ENCODE measurements around the gene ATPAF1. TPM values are rescaled to one million over a fixed set of nuclear protein-coding genes. Genes with fewer than 3 reads are reported as not detected.

ATPAF1 gene
- total RNA-seq, 3 donors from 2014 or later = 35.7 to 42.5 (median 39.3) TPM

DNA sequence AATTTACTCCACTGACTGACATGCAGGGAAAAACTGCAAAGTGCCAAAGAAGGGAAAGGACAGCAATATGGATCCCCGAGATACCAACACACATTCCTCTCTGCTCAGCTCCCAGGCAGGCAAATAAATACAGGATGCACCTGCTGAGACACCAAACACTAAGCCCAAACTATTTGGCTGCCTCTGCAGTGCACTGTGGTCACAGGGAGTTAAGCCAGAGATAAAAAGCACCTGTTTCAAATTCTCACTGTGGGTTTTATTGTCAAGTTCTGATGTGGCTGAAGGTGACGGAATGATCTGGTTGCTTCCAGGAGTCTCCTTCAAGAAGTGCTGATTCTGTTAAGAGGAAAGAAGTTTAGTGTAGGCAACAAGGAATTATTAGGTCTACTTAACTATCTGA lies 21.2 kb upstream of the ATPAF1 start:
- Mint-ChIP-seq H3K27me3 (ENCODE audit: low read depth) (no peaks in the 10 kb centered on the region), H3K4me1 (ENCODE audit: low read depth) (peaks cover 7% of the 10 kb centered on the region), H3K9me3 (no peaks in the 10 kb centered on the region), H3K4me3 (no peak overlapping the region), H3K36me3 (ENCODE audit: insufficient read depth) (peaks cover 49% of the 10 kb centered on the region)
- DNase-seq (no peak), ATAC-seq (no peak)

DNA sequence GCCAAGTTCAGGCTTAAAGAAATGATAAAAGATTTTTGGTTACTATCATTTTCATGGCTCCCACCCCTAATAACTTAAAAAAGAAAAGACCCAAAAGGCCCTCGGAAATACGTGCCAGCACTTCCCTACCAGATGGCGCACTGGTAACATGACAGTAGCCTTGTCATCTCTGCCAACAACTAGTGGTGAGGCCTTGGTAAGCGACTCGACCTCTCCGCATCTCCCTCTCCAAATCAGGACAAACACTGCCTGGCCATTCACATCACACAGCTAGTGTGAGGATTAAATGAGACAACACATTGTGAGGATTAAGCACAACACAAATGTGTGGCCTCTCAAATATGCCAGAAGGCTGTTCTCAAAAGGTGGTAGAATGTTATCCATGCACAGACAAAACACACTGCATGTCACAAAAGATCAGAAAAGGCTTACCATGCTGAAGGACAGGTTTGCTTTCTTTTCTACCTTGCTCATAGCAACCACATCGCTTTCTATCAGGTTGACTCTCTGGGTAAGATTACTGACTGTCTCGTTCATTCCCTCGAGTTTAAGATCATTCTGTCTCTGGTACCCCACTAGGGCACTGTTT lies 19.9 kb upstream of the ATPAF1 start:
- no peak for ATAC-seq

DNA sequence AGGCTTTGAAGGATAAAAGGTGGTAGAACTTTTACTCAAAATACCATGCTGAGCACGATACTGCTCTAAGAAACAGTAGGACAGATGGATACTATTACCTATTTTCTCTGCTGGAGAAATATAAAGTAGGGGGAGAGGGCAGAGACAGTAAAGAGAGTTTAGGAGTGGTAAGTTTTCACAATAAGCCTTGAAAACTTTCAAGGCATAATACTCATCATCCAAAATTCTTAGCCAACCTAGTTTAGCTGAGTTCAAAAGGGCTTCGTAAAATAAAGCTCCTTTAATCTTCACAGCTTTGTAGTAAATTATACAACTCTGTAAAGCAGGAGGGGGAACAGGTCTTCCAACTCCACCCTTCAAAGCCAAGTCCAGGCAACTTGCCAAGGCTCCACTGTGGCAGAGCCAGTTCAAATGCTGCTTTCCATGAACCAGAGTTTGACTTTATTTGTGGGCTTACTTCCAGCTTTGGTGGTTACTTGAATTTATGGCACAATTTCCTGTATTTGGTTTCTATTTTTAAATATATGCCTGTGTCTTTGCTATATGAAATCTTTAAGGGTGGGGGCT lies 19.0 kb upstream of the ATPAF1 start:
- no peak for ATAC-seq
- Mint-ChIP-seq H3K9me3 (no peaks in the 10 kb centered on the region), H3K36me3 (ENCODE audit: insufficient read depth) (peaks cover 59% of the 10 kb centered on the region), H3K4me1 (ENCODE audit: low read depth) (peaks cover 5% of the 10 kb centered on the region), H3K4me3 (no peak overlapping the region), H3K27me3 (ENCODE audit: low read depth) (no peaks in the 10 kb centered on the region)
- no peak for DNase-seq

More for the DNA sequence above, 19.9 kb upstream of the ATPAF1 start:
- Mint-ChIP-seq H3K4me3 (no peak overlapping the region), H3K4me1 (ENCODE audit: low read depth) (peaks cover 5% of the 10 kb centered on the region), H3K9me3 (no peaks in the 10 kb centered on the region), H3K36me3 (ENCODE audit: insufficient read depth) (peaks cover 58% of the 10 kb centered on the region), H3K27me3 (ENCODE audit: low read depth) (no peaks in the 10 kb centered on the region)
- DNase-seq = no peak

DNA sequence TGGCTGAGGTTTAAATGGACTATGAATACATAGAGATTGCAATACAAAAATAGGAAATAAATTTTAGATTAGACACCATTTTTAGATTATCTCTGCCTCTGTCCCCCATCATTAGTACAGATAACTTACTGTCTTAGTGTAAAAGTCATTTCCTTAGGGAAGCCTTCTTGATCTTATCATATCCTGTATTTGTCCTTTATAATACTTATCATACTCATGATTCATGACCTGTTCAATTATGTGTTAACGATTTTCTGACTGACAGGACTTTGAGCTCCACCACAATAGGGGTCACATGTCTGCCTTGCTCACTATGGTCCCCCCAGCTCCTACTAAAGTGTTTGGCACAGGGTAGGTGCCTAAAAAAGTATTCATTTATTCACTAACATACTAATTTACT lies 18.1 kb upstream of the ATPAF1 start:
- Mint-ChIP-seq H3K4me3 (no peak overlapping the region), H3K36me3 (ENCODE audit: insufficient read depth) (peaks cover 60% of the 10 kb centered on the region), H3K4me1 (ENCODE audit: low read depth) (peaks cover 5% of the 10 kb centered on the region), H3K27me3 (ENCODE audit: low read depth) (no peaks in the 10 kb centered on the region), H3K9me3 (no peaks in the 10 kb centered on the region)
- DNase-seq = no peak
- ATAC-seq = no peak

DNA sequence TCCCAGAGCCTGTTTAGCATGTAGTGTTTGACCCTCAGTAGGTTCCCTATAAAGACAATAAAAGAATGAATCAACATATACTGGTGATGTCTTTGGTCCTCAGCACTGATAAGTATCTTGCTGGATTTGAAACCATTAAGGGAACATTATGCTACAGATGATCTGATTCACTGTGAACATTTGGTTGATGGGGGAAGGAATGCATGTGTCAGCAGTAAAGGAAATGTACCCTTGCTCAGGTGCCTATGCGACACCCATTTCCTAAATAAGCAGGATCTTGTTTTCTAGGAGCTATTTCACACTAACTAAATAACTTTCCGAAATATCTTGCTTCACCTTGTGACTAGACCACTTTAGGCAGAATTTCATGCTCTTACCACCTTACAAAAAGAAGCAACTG lies 16.5 kb upstream of the ATPAF1 start:
- no peaks in the 10 kb centered on the region for H3K27me3 Mint-ChIP-seq (ENCODE audit: low read depth)
- no peaks in the 10 kb centered on the region for H3K9me3 Mint-ChIP-seq
- ATAC-seq (no peak), DNase-seq (no peak)
- peaks cover 5% of the 10 kb centered on the region for H3K4me1 Mint-ChIP-seq (ENCODE audit: low read depth)
- H3K4me3 Mint-ChIP-seq = no peak overlapping the region
- peaks cover 64% of the 10 kb centered on the region for H3K36me3 Mint-ChIP-seq (ENCODE audit: insufficient read depth)

DNA sequence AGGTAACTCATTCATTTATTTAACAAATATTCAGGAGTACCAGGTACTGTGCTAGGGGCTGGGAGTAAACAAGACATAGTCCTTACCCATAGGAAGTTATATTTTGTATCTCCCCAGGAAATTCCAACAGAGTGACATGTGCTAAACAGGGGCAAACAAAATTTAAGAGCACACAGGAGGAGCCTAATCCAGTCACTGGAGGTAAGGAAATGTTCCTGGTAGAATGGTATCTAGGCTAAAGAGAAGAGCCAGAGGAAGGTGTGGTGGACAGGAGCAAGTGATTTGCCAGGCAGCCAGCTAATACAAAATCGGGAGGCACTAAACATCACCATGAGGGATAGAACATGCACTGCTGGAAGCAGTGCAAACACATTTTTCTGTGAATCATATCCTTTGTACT lies 13.9 kb upstream of the ATPAF1 start:
- no peaks in the 10 kb centered on the region for H3K27me3 Mint-ChIP-seq (ENCODE audit: low read depth)
- peaks cover 10% of the 10 kb centered on the region for H3K4me1 Mint-ChIP-seq (ENCODE audit: low read depth)
- no peak for ATAC-seq
- H3K4me3 Mint-ChIP-seq = no peak overlapping the region
- DNase-seq = no peak
- H3K36me3 Mint-ChIP-seq (ENCODE audit: insufficient read depth) = peaks cover 59% of the 10 kb centered on the region
- no peaks in the 10 kb centered on the region for H3K9me3 Mint-ChIP-seq

DNA sequence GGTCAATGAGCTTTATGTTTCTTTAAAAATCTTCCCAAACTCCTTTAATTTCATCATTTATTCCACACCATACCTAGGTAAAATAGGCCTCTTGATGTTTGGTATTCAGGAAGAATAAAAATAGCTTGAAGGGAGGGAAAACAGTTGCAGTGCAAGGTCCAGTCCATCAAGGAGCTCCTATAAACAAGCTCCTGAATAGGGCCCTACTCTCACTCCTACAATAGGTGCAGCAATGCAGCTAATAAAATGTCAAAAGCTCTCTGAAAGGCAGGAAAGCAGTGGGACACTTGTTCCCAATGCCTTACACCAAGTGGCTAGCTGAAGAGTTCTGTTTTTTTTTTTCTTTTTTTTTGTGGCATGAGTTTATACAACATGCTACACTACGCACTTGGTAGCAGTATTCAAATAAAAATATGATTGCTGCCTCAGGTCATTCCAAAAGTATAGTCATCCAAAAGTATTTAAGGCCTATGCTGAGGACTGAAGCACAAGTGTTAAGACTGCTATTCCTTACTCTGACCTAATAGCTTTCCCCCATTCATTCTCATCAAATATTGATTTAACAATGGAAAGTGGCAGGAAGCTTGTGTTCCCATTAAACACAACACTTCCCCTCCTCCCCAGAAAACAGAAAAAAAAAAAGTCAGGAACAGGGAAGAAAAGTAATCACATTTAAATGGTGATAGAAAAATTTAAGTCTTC lies 13.3 kb upstream of the ATPAF1 start:
- Mint-ChIP-seq H3K27me3 (ENCODE audit: low read depth) (no peaks in the 10 kb centered on the region), H3K9me3 (no peaks in the 10 kb centered on the region), H3K36me3 (ENCODE audit: insufficient read depth) (peaks cover 55% of the 10 kb centered on the region), H3K4me1 (ENCODE audit: low read depth) (peaks cover 12% of the 10 kb centered on the region), H3K4me3 (no peak overlapping the region)
- DNase-seq (no peak), ATAC-seq (no peak)

DNA sequence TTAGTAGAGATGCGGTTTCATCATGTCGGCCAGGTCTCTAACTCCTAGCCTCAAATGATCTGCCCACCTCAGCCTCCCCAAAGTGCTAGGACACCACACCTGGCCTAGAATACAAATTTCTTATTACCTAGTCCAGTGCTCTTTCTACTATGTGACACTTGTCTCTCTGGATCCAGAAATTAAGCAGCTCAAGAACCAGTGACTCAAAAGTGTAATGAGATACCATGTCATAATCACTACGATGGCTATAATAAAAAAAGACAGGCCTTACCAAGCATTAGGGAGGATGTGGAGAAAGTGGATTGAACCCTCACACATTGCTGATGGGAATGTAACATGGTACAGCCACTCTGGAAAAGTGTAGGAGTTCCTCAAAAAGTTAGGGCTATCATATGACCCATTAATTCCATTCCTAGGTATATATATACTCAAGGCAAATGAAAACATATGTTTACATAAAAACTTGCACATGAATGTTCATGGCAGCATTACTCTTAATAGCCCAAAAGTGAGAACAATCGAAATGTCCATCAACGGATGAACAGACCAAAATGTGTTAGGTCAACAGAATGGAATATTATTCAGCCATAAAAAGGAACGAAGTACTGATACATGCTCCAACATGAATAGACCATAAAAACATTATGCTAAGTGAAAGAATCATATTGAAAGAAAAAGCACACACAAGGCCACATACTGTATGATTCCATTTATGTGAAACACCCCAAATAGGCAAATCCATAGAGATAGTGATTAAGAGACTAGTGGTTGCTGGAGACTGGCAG lies 11.8 kb upstream of the ATPAF1 start:
- H3K4me3 Mint-ChIP-seq = no peak overlapping the region
- H3K27me3 Mint-ChIP-seq (ENCODE audit: low read depth) = no peaks in the 10 kb centered on the region
- ATAC-seq (no peak), DNase-seq (no peak)
- H3K4me1 Mint-ChIP-seq (ENCODE audit: low read depth) = peaks cover 26% of the 10 kb centered on the region
- peaks cover 53% of the 10 kb centered on the region for H3K36me3 Mint-ChIP-seq (ENCODE audit: insufficient read depth)
- H3K9me3 Mint-ChIP-seq = no peaks in the 10 kb centered on the region

DNA sequence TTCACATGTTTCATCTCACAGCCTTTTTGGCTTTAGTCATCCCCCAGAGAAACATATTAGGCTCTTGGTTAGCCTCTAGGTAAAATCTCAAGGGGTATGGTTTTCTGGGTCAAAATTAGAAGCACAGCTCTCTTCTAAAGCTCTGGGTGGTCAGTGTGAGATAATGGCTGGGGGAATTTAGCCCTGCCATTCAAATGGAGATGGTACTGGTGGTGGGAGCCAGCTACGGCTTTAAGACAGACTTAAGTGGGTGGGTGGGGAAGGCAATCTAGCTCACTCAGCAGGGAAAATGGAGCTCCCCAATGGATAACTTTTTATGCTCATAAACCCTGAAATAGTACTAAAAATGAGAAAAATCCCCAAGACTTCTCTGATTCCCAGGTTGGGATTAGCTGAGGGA lies 9.2 kb upstream of the ATPAF1 start:
- Mint-ChIP-seq H3K27me3 (ENCODE audit: low read depth) (no peaks in the 10 kb centered on the region), H3K4me3 (no peak overlapping the region), H3K4me1 (ENCODE audit: low read depth) (peaks cover 33% of the 10 kb centered on the region), H3K9me3 (no peaks in the 10 kb centered on the region), H3K36me3 (ENCODE audit: insufficient read depth) (peaks cover 36% of the 10 kb centered on the region)
- DNase-seq (no peak), ATAC-seq (no peak)

DNA sequence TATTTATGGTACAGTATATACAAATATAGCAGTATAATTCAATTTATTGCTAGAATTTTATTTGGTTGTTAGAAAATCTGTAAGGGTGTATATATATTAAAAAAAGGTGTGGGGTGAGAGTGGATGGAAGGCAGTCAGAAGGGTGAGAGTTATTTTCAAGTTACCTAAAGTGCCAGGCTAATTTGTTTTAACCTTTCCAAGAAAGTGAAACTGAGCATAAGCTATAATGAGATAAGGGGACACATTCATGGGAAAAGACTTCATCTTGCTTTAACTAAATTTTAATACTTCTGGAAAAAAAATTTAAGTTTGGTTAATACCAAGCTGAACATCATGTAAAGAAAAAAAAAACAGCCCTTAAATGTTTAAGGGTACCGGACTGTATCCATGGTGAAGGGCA lies 8.4 kb upstream of the ATPAF1 start:
- DNase-seq (no peak), ATAC-seq (no peak)
- H3K27me3 Mint-ChIP-seq (ENCODE audit: low read depth) = no peaks in the 10 kb centered on the region
- H3K9me3 Mint-ChIP-seq = no peaks in the 10 kb centered on the region
- peak overlapping the region; percentile 49 for H3K4me3 Mint-ChIP-seq
- H3K4me1 Mint-ChIP-seq (ENCODE audit: low read depth) = peaks cover 33% of the 10 kb centered on the region
- peaks cover 28% of the 10 kb centered on the region for H3K36me3 Mint-ChIP-seq (ENCODE audit: insufficient read depth)

DNA sequence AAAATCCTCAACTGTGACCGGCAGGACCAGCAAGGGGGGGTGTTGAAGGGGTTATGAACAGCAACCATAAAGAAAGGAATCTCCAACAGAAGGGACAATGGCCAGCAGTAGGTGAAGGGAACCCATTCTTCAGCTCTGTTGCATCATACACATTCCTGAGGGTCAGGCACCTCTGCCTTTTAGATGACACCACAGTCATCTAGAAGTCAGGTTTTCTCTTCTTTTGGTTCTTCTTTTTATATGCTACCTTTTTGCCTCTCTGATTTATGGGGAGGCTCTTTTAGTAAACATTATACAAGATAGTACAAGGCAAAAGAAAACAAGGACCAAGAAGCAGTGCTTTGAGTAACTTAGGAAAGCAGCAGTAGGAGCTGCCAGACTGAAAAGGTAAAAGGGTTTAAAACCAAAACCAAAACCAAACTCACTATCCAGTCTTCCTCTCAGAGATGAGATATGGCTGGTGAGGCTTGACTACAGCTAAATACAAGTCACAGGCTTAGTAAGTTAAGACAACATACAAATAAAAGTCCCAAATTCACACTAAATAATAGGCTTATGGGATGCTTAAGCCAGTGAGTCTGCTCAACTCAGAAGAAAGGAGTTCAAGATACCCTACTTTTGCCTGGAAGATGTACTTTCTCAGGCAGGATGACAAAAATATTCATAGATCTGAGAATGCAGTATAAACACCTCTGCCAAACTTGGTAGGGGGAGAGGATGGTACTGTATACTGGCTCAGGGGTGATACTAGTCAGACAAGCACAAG lies 7.6 kb upstream of the ATPAF1 start:
- Mint-ChIP-seq H3K4me1 (ENCODE audit: low read depth) (peaks cover 33% of the 10 kb centered on the region), H3K36me3 (ENCODE audit: insufficient read depth) (peaks cover 22% of the 10 kb centered on the region), H3K9me3 (no peaks in the 10 kb centered on the region), H3K4me3 (peak overlapping the region; percentile 49), H3K27me3 (ENCODE audit: low read depth) (no peaks in the 10 kb centered on the region)
- peak; percentile 78 to 79 for ATAC-seq
- no peak for DNase-seq

DNA sequence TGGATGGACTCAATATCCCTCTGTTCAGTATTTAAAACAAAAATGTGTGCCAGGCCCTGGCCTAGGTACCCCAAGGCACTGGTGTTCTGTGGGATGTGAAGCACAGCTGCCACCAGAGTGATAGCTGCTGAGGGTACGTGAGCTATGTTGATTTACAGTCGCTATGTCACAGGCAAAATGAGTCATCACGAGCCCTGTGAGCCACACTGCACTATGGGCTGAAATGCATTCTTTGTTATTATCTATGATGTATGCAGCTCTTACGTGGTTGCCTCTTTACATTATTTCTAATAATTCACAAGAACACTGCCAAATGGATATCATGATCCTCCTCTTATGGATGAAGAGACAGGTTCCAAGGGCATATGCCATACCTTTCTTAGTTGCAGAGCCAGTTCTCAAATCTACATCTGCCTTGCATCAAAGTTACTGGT lies 5.6 kb upstream of the ATPAF1 start:
- Mint-ChIP-seq H3K4me1 (ENCODE audit: low read depth) (peaks cover 33% of the 10 kb centered on the region), H3K4me3 (no peak overlapping the region), H3K36me3 (ENCODE audit: insufficient read depth) (peaks cover 10% of the 10 kb centered on the region), H3K9me3 (no peaks in the 10 kb centered on the region), H3K27me3 (ENCODE audit: low read depth) (no peaks in the 10 kb centered on the region)
- DNase-seq (no peak), ATAC-seq (peak; percentile 66 to 76)

DNA sequence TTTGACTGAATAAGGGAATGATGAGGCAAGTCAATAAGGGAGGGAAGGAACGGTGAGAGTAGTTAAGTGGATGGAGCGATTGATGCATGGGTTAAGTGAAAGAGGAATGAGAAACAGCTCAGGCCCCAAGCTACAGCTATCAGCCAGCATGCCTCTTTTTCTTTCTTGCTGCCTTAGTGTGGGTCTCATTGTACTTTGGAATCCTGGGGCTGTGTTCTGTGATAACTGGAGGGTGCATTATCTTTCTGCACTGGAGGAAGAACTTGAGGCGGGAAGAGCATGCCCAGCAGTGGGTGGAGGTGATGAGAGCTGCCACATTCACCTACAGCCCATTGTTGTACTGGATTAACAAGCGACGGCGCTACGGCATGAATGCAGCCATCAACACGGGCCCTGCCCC lies 4.5 kb upstream of the ATPAF1 start:
- ATAC-seq (no peak), DNase-seq (no peak)
- H3K4me3 Mint-ChIP-seq = no peak overlapping the region
- H3K27me3 Mint-ChIP-seq (ENCODE audit: low read depth) = no peaks in the 10 kb centered on the region
- peaks cover 8% of the 10 kb centered on the region for H3K36me3 Mint-ChIP-seq (ENCODE audit: insufficient read depth)
- peaks cover 31% of the 10 kb centered on the region for H3K4me1 Mint-ChIP-seq (ENCODE audit: low read depth)
- H3K9me3 Mint-ChIP-seq = no peaks in the 10 kb centered on the region

DNA sequence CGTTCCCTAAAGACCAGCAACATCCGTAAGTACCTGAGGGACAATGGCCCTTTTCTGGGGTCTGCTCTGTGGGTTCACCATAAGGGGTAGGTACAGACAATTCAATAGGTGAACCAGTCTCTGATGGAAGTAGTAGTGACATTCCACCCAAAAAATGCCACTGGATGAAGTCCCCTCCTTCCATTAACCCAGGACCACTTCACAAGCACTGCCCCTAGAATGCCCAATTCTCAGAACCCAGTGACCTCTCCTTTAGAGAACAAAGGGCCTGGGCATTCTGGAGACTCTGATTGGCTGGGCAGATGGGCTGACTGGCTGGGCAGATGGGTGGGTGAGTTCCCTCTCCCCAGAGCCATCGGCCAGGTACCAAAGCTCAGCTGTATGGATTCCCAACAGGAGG lies 3.4 kb upstream of the ATPAF1 start, which contains the start of gene TEX38:
Gene TEX38 (plus strand): TSS at position 301 of the 400 bp plus-strand sequence. CDS start 81 bp downstream, at position 382.
- Mint-ChIP-seq H3K27me3 (ENCODE audit: low read depth) (no peaks in the 10 kb centered on the region), H3K36me3 (ENCODE audit: insufficient read depth) (peaks cover 6% of the 10 kb centered on the region), H3K4me3 (no peak within 1 kb of the TSS), H3K9me3 (no peaks in the 10 kb centered on the region), H3K4me1 (ENCODE audit: low read depth) (peaks cover 33% of the 10 kb centered on the region)
- ATAC-seq (no peak), DNase-seq (no peak)

All from activated T-cell treated with anti-CD3 and anti-CD28 coated beads, Interleukin-2, amount 50 U/mL, for 4 hours (primary cell).